ENCODE results near the gene C3orf22.

C3orf22 gene

GRCh38 chr3:126581569-126581968 is 22.8 kb upstream of the C3orf22 start:
- Histone ChIP-seq H3K4me3 (ENCODE audit: insufficient read depth in 1 of 2, low read depth in 1 of 2, low read length in 2 of 2) (no peak overlapping the region), H4K91ac (ENCODE audit: low read length) (no peak overlapping the region), H2BK120ac (ENCODE audit: low read depth, low read length) (no peak overlapping the region), H3K4ac (ENCODE audit: low read depth in 1 of 2, low read length in 2 of 2) (no peak overlapping the region), H3K4me1 (ENCODE audit: control insufficient read depth, insufficient read depth, low read depth, low read length) (no peaks in the 10 kb centered on the region), H4K8ac (ENCODE audit: low read length) (no peak overlapping the region), H2BK15ac (ENCODE audit: low read depth, poor library complexity, severe bottlenecking) (no peak overlapping the region), H3K9ac (ENCODE audit: low read length) (no peak overlapping the region), H3K79me1 (replicated peaks; ENCODE audit: low read length, poor library complexity, severe bottlenecking) (no peaks in the 10 kb centered on the region), H3K14ac (ENCODE audit: low read length in 2 of 2) (no peak overlapping the region), H2AFZ (ENCODE audit: low read depth, low read length) (no peak overlapping the region), H2AK5ac (ENCODE audit: low read length, severe bottlenecking) (no peak overlapping the region), H2BK12ac (ENCODE audit: low read length in 2 of 2) (no peak overlapping the region), H3K23ac (ENCODE audit: low read length in 2 of 2) (no peak overlapping the region), H3K18ac (ENCODE audit: low read depth in 1 of 2, low read length in 2 of 2) (no peak overlapping the region), H3K4me2 (ENCODE audit: low read length, poor library complexity, severe bottlenecking) (no peak overlapping the region), H3K36me3 (ENCODE audit: control insufficient read depth in 1 of 2, insufficient read depth in 2 of 2, low read depth in 1 of 2, low read length in 2 of 2) (no peaks in the 10 kb centered on the region), H2BK5ac (ENCODE audit: low read depth, low read length, poor library complexity, severe bottlenecking) (no peak overlapping the region), H3K27ac (ENCODE audit: low read length, poor library complexity, severe bottlenecking) (no peak overlapping the region), H3K27me3 (ENCODE audit: control insufficient read depth in 1 of 2, insufficient read depth in 1 of 2, low read length in 2 of 2) (peaks cover 0 to 18% of the 10 kb centered on the region in 2 experiments), H3K9me3 (ENCODE audit: control insufficient read depth, low read length) (no peaks in the 10 kb centered on the region)
- DNase-seq, result no peak
- no CpG with 5 or more reads among the region's 2 CpGs for WGBS

GRCh38 chr3:126580746-126581145 is 22.0 kb upstream of the C3orf22 start:
- 81% methylated on average over 5 of the region's 5 CpGs for WGBS
- Histone ChIP-seq H3K9me3 (ENCODE audit: control insufficient read depth, low read length) (no peaks in the 10 kb centered on the region), H2AFZ (ENCODE audit: low read depth, low read length) (no peak overlapping the region)

GRCh38 chr3:126578702-126579101 is 20.0 kb upstream of the C3orf22 start:
- no peak overlapping the region for H4K8ac ChIP-seq (ENCODE audit: low read length)
- H3K36me3 ChIP-seq (ENCODE audit: control insufficient read depth in 1 of 2, insufficient read depth in 2 of 2, low read depth in 1 of 2, low read length in 2 of 2), result no peaks in the 10 kb centered on the region
- H3K9me3 ChIP-seq (ENCODE audit: control insufficient read depth, low read length), result no peaks in the 10 kb centered on the region
- no peak overlapping the region for H3K23ac ChIP-seq (ENCODE audit: low read length in 2 of 2)
- no peak overlapping the region for H3K9ac ChIP-seq (ENCODE audit: low read length)
- no peak overlapping the region for H3K4ac ChIP-seq (ENCODE audit: low read depth in 1 of 2, low read length in 2 of 2)
- H2AFZ ChIP-seq (ENCODE audit: low read depth, low read length), result no peak overlapping the region
- no peak overlapping the region for H2BK5ac ChIP-seq (ENCODE audit: low read depth, low read length, poor library complexity, severe bottlenecking)
- H3K4me3 ChIP-seq (ENCODE audit: insufficient read depth in 1 of 2, low read depth in 1 of 2, low read length in 2 of 2), result no peak overlapping the region
- no peak for DNase-seq
- H3K27ac ChIP-seq (ENCODE audit: low read length, poor library complexity, severe bottlenecking), result no peak overlapping the region
- no peak overlapping the region for H2BK15ac ChIP-seq (ENCODE audit: low read depth, poor library complexity, severe bottlenecking)
- H2BK12ac ChIP-seq (ENCODE audit: low read length in 2 of 2), result no peak overlapping the region
- no peak overlapping the region for H3K18ac ChIP-seq (ENCODE audit: low read depth in 1 of 2, low read length in 2 of 2)
- H3K14ac ChIP-seq (ENCODE audit: low read length in 2 of 2), result peak overlapping the region in 1 of 2 experiments; percentile 6
- H2BK120ac ChIP-seq (ENCODE audit: low read depth, low read length), result no peak overlapping the region
- 97% methylated on average over 6 of the region's 7 CpGs for WGBS
- no peaks in the 10 kb centered on the region for H3K79me1 ChIP-seq (replicated peaks; ENCODE audit: low read length, poor library complexity, severe bottlenecking)
- no peak overlapping the region for H2AK5ac ChIP-seq (ENCODE audit: low read length, severe bottlenecking)
- peaks cover 0 to 19% of the 10 kb centered on the region in 2 experiments for H3K27me3 ChIP-seq (ENCODE audit: control insufficient read depth in 1 of 2, insufficient read depth in 1 of 2, low read length in 2 of 2)
- no peaks in the 10 kb centered on the region for H3K4me1 ChIP-seq (ENCODE audit: control insufficient read depth, insufficient read depth, low read depth, low read length)
- H3K4me2 ChIP-seq (ENCODE audit: low read length, poor library complexity, severe bottlenecking), result no peak overlapping the region
- H4K91ac ChIP-seq (ENCODE audit: low read length), result no peak overlapping the region

More at GRCh38 chr3:126580746-126581145, 22.0 kb upstream of the C3orf22 start:
- Histone ChIP-seq H2AK5ac (ENCODE audit: low read length, severe bottlenecking) (no peak overlapping the region), H3K27me3 (ENCODE audit: control insufficient read depth in 1 of 2, insufficient read depth in 1 of 2, low read length in 2 of 2) (peaks cover 0 to 18% of the 10 kb centered on the region in 2 experiments), H3K9ac (ENCODE audit: low read length) (no peak overlapping the region), H3K79me1 (replicated peaks; ENCODE audit: low read length, poor library complexity, severe bottlenecking) (no peaks in the 10 kb centered on the region), H3K18ac (ENCODE audit: low read depth in 1 of 2, low read length in 2 of 2) (no peak overlapping the region), H3K4me1 (ENCODE audit: control insufficient read depth, insufficient read depth, low read depth, low read length) (no peaks in the 10 kb centered on the region), H2BK120ac (ENCODE audit: low read depth, low read length) (no peak overlapping the region), H4K8ac (ENCODE audit: low read length) (no peak overlapping the region), H2BK5ac (ENCODE audit: low read depth, low read length, poor library complexity, severe bottlenecking) (no peak overlapping the region), H3K14ac (ENCODE audit: low read length in 2 of 2) (no peak overlapping the region), H3K4me2 (ENCODE audit: low read length, poor library complexity, severe bottlenecking) (no peak overlapping the region), H3K4ac (ENCODE audit: low read depth in 1 of 2, low read length in 2 of 2) (no peak overlapping the region), H3K36me3 (ENCODE audit: control insufficient read depth in 1 of 2, insufficient read depth in 2 of 2, low read depth in 1 of 2, low read length in 2 of 2) (no peaks in the 10 kb centered on the region), H4K91ac (ENCODE audit: low read length) (no peak overlapping the region), H3K27ac (ENCODE audit: low read length, poor library complexity, severe bottlenecking) (no peak overlapping the region), H3K4me3 (ENCODE audit: insufficient read depth in 1 of 2, low read depth in 1 of 2, low read length in 2 of 2) (no peak overlapping the region), H3K23ac (ENCODE audit: low read length in 2 of 2) (no peak overlapping the region), H2BK12ac (ENCODE audit: low read length in 2 of 2) (no peak overlapping the region), H2BK15ac (ENCODE audit: low read depth, poor library complexity, severe bottlenecking) (no peak overlapping the region)
- no peak for DNase-seq

- DNase-seq, result no peak
- no peak overlapping the region for H3K4me3 ChIP-seq (ENCODE audit: insufficient read depth in 1 of 2, low read depth in 1 of 2, low read length in 2 of 2)
- H3K79me1 ChIP-seq (replicated peaks; ENCODE audit: low read length, poor library complexity, severe bottlenecking), result no peaks in the 10 kb centered on the region
- no peak overlapping the region for H2BK15ac ChIP-seq (ENCODE audit: low read depth, poor library complexity, severe bottlenecking)
- H3K9ac ChIP-seq (ENCODE audit: low read length), result no peak overlapping the region
- no peaks in the 10 kb centered on the region for H3K9me3 ChIP-seq (ENCODE audit: control insufficient read depth, low read length)
- H2BK120ac ChIP-seq (ENCODE audit: low read depth, low read length), result no peak overlapping the region
- H3K14ac ChIP-seq (ENCODE audit: low read length in 2 of 2), result no peak overlapping the region
- no peak overlapping the region for H3K27ac ChIP-seq (ENCODE audit: low read length, poor library complexity, severe bottlenecking)
- H2BK12ac ChIP-seq (ENCODE audit: low read length in 2 of 2), result no peak overlapping the region
- no peak overlapping the region for H2AFZ ChIP-seq (ENCODE audit: low read depth, low read length)
- H3K4me2 ChIP-seq (ENCODE audit: low read length, poor library complexity, severe bottlenecking), result no peak overlapping the region
- no peak overlapping the region for H2AK5ac ChIP-seq (ENCODE audit: low read length, severe bottlenecking)
- H4K91ac ChIP-seq (ENCODE audit: low read length), result no peak overlapping the region
- WGBS, result 81% methylated on average over 2 of the region's 2 CpGs
- H3K23ac ChIP-seq (ENCODE audit: low read length in 2 of 2), result no peak overlapping the region
- H4K8ac ChIP-seq (ENCODE audit: low read length), result no peak overlapping the region
- H3K27me3 ChIP-seq (ENCODE audit: control insufficient read depth in 1 of 2, insufficient read depth in 1 of 2, low read length in 2 of 2), result peaks cover 0 to 31% of the 10 kb centered on the region in 2 experiments
- H3K18ac ChIP-seq (ENCODE audit: low read depth in 1 of 2, low read length in 2 of 2), result no peak overlapping the region
- no peak overlapping the region for H2BK5ac ChIP-seq (ENCODE audit: low read depth, low read length, poor library complexity, severe bottlenecking)
- no peaks in the 10 kb centered on the region for H3K36me3 ChIP-seq (ENCODE audit: control insufficient read depth in 1 of 2, insufficient read depth in 2 of 2, low read depth in 1 of 2, low read length in 2 of 2)
- H3K4ac ChIP-seq (ENCODE audit: low read depth in 1 of 2, low read length in 2 of 2), result no peak overlapping the region
- H3K4me1 ChIP-seq (ENCODE audit: control insufficient read depth, insufficient read depth, low read depth, low read length), result no peaks in the 10 kb centered on the region
Observed at GRCh38 chr3:126577261-126577660, 18.5 kb upstream of the C3orf22 start.
